ENCODE data around the gene POLG.
A peak's percentile ranks its signal among the peaks of the same experiment; 100 is the strongest.

POLG gene

DNA sequence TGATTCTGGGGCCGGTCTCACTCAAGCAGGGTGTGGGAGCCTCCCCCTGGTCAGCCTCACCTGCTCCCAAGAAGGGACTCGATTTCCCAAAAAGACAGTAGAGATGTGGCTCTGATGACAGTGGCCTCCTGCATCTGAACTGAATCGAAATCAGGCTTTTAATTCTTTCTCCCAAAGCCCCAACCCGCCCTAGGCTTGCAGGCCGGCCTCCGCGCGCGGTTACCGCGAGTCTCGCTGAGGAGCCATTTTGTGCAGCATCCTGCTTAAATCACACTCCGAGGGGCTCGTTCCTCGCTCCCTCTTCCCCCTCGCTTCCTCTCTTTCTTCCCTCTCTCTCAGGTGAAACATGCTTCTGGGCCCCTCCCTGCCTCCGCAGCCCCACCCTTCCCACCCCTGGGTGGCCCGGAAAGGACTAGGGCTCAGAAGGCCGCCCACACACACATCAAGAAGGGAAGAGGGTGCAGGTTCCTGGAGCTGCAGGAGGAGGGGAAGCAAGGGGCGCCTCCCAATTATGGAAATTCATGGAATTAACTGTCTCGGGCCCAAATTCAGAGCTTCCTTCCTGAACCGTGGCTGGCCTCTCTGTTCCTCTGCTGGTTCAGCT is 30.9 kb upstream of the POLG start:
- ATAC-seq (replicated peaks) = no peak
- Mint-ChIP-seq H3K36me3 (ENCODE audit: insufficient read depth) (peaks cover 6% of the 10 kb centered on the region), H3K27me3 (peaks cover 81 to 89% of the 10 kb centered on the region in 2 donors)

DNA sequence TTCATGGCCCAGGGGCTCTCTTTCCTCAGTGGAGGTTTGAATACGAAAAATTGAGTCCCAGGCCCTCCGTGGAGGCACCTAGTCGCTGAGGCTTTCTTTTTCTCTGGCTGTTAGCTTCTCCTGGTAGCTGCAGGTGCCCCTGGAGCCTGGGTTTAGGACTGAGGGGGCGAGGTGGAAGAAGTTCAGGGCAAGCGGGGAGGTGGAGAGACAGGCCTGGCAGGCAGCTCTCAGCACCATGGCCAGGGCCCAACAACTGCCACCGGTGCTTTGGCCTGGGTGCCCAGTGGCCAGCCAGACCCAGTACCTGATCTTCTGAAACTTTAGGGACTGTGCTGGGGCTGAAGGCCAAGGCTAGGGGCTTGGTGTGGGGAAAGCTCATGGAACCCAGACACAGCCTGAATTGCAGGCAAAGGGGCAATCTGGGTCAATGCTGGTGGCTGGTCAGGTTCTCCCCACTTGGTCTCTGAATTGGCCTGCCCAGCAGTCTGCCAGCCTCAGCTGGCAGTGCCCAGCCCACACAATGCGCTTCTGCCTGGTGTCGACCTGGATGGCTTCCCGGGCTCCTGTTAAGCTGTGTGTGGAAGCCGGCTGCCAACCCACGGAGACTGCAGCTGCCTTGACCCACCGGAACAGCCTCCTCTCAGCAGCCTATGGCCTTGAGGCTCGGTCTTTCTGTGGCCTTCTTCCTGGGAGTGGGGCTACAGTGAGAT is 30.3 kb upstream of the POLG start:
- H3K27ac Mint-ChIP-seq = no peak overlapping the region
- H3K4me1 Mint-ChIP-seq (ENCODE audit: low read depth in 2 of 2) = peaks cover 17 to 21% of the 10 kb centered on the region in 2 donors
- DNase-seq (no peak), ATAC-seq (replicated peaks) (no peak)
- H3K27me3 Mint-ChIP-seq = peaks cover 84 to 89% of the 10 kb centered on the region in 2 donors
- H3K36me3 Mint-ChIP-seq (ENCODE audit: insufficient read depth) = peaks cover 9% of the 10 kb centered on the region
- H3K9me3 Mint-ChIP-seq = no peaks in the 10 kb centered on the region
- H3K4me3 Mint-ChIP-seq = no peak overlapping the region

More for the DNA sequence above, 30.9 kb upstream of the POLG start:
- no peak overlapping the region for H3K4me3 Mint-ChIP-seq
- peaks cover 15 to 20% of the 10 kb centered on the region in 2 donors for H3K4me1 Mint-ChIP-seq (ENCODE audit: low read depth in 2 of 2)
- no peak overlapping the region for H3K27ac Mint-ChIP-seq
- DNase-seq = no peak
- no peaks in the 10 kb centered on the region for H3K9me3 Mint-ChIP-seq

DNA sequence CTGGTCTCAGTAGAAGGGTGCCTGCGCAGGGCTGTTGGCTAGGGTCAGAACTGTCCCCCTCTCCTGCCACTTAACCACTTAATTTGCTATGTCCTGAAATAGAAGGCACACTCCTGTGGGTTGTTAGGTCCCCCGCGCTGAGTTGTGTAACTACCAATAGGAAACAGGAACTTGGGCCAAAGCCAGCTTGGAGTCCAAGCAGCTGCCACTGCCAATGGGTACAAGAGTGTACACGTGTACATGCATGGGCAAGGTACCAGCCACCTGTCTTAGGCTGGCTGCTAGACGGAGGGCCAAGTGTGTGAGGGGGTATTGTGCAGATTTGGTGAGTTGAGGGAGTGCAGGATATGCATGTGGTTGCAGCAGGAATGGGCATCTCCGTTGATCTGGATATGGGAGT is 29.7 kb upstream of the POLG start:
- H3K27me3 Mint-ChIP-seq = peaks cover 85 to 89% of the 10 kb centered on the region in 2 donors
- no peak overlapping the region for H3K4me3 Mint-ChIP-seq
- H3K4me1 Mint-ChIP-seq (ENCODE audit: low read depth in 2 of 2) = peaks cover 22 to 24% of the 10 kb centered on the region in 2 donors
- ATAC-seq (replicated peaks) (no peak), DNase-seq (no peak)
- H3K27ac Mint-ChIP-seq = no peak overlapping the region
- H3K36me3 Mint-ChIP-seq (ENCODE audit: insufficient read depth) = peaks cover 13% of the 10 kb centered on the region
- H3K9me3 Mint-ChIP-seq = no peaks in the 10 kb centered on the region

DNA sequence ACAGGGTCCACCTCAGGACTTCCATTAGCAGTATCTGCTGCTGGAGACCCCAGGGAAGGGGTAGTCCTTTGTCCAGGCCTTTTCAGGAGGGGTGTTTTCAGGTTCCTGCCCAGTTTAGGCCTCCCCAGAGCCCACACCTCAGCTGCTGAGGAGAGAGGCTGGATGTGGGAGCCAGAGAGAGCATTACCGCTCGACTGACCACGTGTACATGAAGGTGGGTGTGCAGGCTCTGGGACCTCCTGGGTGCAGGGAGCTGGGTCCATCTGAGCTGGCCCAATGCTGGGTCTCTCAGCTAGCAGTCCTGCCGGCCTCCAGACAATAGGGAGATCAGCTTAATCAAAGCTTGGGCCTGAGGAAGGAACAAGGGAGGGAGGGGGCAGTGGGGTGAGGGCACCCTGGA is 29.1 kb upstream of the POLG start:
- Mint-ChIP-seq H3K27ac (no peak overlapping the region), H3K27me3 (peaks cover 80 to 86% of the 10 kb centered on the region in 2 donors), H3K36me3 (ENCODE audit: insufficient read depth) (peaks cover 15% of the 10 kb centered on the region), H3K4me3 (no peak overlapping the region), H3K4me1 (ENCODE audit: low read depth in 2 of 2) (peaks cover 21 to 24% of the 10 kb centered on the region in 2 donors), H3K9me3 (no peaks in the 10 kb centered on the region)
- DNase-seq = no peak
- ATAC-seq (replicated peaks) = no peak

DNA sequence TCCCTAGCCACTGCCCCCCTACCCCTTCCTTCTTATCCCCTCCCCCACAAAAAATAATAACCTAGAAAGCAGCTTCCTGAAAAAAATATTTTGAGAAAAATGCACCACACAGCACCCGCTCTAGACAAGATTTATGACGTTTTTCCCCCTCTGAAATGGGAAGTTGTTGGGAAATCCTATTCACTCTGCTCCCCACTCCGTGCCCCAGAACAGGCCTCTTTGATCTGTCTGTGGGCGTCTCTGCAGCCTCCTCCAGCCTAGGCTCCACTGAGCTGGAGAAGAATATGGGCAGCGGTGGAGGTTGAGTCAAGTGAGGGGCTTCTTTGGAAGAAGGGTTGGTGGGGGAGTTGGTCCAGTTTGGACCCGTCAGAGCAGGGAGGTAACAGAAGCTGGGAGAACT is 28.5 kb upstream of the POLG start:
- H3K27ac Mint-ChIP-seq = no peak overlapping the region
- ATAC-seq (replicated peaks) = no peak
- no peak for DNase-seq
- H3K9me3 Mint-ChIP-seq = no peaks in the 10 kb centered on the region
- peaks cover 18% of the 10 kb centered on the region for H3K36me3 Mint-ChIP-seq (ENCODE audit: insufficient read depth)
- H3K27me3 Mint-ChIP-seq = peaks cover 75 to 89% of the 10 kb centered on the region in 2 donors
- peaks cover 27 to 29% of the 10 kb centered on the region in 2 donors for H3K4me1 Mint-ChIP-seq (ENCODE audit: low read depth in 2 of 2)
- peak overlapping the region; percentile 36 to 57 for H3K4me3 Mint-ChIP-seq

DNA sequence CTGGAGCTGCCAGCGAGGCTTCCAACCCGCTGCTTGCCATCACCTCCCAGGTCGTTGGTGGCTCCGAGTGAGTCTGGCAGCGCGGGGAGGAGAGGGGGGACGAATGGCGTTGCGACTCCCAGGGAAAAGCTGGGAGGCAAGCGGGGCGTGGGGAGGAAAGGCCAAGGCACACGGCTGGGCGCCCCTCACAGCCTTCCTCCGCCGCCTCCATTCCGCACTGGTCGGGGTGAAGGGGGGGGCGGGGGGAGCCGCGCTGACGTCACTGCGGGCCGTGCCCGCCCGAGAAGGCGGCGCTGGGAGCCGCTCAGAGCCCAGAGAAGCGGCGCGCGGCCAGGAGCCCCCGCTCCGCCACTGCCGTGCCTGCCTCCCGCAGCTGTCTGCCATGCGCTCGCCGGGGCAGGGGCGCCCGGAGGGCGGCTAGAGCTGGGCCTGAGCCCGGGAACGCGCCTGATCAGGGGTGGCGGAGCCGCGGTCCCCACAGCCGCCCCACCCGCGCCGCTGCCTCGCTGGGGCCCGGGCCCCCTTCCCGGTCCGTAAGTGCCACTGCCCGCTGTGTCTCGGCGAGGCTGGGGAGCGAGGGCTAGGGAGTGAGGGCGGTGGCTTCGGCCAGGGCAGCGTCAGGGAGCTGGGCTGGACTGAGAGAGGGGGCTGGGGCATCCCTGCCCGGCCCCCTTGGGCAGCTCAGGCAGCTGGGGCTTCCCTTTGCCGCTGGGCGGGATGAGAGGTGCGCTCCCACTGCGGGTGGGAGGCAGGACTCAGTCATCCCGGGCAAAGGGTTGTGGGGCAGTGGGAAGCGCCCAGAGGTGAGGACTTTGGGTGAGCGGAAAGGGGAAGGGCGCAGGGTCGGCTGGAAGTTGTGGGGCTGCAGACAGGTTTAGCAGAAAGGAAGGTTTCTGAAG is 27.8 kb upstream of the POLG start:
- Mint-ChIP-seq H3K36me3 (ENCODE audit: insufficient read depth) (peaks cover 18% of the 10 kb centered on the region), H3K27ac (no peak overlapping the region), H3K27me3 (peaks cover 77 to 93% of the 10 kb centered on the region in 2 donors), H3K4me1 (ENCODE audit: low read depth in 2 of 2) (peaks cover 27 to 29% of the 10 kb centered on the region in 2 donors), H3K4me3 (peak overlapping the region; percentile 59 to 61), H3K9me3 (no peaks in the 10 kb centered on the region)
- DNase-seq (no peak), ATAC-seq (replicated peaks) (no peak)

DNA sequence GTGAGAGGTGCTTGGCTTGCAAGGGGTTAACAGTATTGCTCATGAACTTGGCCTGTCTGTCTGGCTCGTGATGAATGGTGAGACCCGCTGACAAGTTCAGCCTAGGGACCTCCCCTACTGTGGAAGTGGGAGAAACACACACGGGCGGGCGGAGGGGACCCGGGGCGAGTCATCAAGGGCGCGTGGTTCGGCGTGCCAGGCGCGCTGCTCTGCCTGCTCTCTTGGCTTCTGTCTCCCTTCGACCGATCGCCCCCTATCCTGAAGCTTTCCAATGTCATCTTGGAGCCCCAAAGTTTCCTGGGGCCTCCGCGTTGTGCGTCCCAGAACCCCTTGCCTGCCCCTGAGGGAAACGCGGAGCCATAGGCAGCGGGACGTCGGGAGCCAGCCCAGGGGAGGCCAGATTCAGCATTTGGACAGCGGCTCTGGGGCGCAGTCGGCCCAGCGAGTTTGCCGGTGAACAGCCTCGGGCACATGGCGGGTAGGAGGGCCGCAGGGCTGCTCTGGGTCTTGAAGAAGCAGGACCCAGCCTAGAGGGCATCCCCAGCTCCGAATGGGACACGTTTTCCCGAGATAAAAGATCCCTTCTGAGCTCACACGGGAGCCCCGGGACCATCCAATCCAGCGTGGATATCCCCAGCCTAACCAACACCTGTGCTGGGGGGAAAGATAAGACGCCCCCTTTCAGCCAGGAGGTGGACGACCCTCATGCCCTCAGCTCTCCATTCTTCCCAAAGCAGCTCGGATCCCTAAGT is 27.0 kb upstream of the POLG start:
- ATAC-seq (replicated peaks) = peak; percentile 40
- Mint-ChIP-seq H3K4me1 (ENCODE audit: low read depth in 2 of 2) (peaks cover 23 to 25% of the 10 kb centered on the region in 2 donors), H3K4me3 (peak overlapping the region; percentile 59 to 61)

DNA sequence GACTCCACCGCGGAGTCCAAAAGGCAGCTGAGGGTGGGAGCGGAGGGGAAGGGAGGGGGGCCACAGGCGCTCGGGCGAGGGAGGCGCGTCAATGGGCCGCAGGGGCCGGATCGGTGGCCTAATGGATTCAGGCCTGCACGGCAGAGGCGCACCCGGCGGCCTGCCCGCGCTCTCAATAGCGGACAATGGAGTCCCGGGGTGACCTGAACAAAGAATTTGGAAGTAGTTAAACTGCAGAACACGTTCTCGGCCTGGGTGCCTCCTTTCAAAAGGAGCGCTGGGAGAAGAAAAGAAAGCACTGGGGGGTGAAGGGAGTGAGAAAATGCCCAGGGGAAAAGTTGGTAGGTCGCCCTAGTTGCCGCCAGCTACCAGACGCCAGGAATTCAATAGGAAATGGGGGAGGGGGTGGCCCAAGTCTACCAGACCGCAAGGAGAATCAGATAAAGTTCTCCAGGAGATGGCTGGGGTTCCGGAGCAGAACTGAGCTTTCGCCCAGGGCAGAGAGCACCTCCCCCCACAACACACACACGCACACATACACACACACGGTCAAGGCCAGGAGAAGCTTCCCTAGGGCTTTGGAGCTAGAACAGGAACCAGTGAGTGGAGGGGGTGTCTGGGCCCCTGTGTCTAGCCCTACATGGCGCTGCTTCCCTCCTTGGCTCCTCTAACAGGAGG is 25.8 kb upstream of the POLG start:
- no peak for ATAC-seq (replicated peaks)

More for the DNA sequence above, 27.0 kb upstream of the POLG start:
- Mint-ChIP-seq H3K27ac (no peak overlapping the region), H3K36me3 (ENCODE audit: insufficient read depth) (peaks cover 18% of the 10 kb centered on the region), H3K9me3 (no peaks in the 10 kb centered on the region), H3K27me3 (peaks cover 77 to 93% of the 10 kb centered on the region in 2 donors)
- peak; percentile 55 to 58 (median 55) for DNase-seq

DNA sequence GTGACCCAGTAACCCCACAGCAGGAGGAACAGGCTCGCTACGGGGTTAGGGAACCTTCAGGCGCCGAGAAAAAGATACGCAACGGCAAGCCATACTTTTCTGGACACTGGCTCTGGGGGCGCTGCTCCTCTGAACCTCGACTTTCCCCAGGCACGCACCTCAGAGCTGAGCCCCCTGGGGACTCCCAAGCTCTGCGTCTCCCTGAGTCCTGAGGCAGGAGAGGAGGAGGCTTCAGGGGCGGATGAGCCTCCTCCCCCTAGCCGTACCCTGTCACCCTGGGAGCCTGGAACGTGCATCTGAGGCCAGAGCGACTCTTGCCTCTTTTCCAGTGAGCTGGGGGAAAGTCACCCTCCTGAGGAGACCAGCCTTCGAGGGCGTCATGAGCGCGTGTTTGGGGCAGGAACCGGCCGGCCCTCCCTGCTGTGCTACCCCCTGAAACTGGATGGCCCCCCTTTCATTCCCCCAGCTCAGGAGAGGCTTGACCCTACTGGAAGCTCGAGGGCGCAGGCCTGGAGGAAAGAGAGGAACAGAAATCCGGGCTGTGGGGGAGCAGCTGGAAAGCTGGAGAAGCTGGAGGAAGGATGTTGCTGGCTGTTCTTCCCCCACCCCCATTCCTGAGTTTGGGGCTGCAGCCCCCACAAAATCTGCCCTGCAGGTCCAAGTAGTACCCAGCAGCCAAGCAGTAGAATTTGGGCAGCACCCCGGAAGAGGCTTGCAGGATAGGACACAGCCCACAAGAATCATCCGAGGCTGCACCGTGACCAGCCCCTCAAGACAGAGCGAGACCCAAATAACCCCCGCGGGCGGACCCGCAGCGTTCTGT is 25.1 kb upstream of the POLG start:
- peak overlapping the region; percentile 78 for H3K4me3 Mint-ChIP-seq
- no peak for ATAC-seq (replicated peaks)
- peaks cover 25% of the 10 kb centered on the region in 2 donors for H3K4me1 Mint-ChIP-seq (ENCODE audit: low read depth in 2 of 2)
- no peaks in the 10 kb centered on the region for H3K9me3 Mint-ChIP-seq
- no peak for DNase-seq
- no peak overlapping the region for H3K27ac Mint-ChIP-seq
- H3K36me3 Mint-ChIP-seq (ENCODE audit: insufficient read depth) = peaks cover 18% of the 10 kb centered on the region
- peaks cover 75 to 93% of the 10 kb centered on the region in 2 donors for H3K27me3 Mint-ChIP-seq

More for the DNA sequence above, 25.8 kb upstream of the POLG start:
- no peak for DNase-seq
- Mint-ChIP-seq H3K4me1 (ENCODE audit: low read depth in 2 of 2) (peaks cover 25% of the 10 kb centered on the region in 2 donors), H3K9me3 (no peaks in the 10 kb centered on the region), H3K36me3 (ENCODE audit: insufficient read depth) (peaks cover 18% of the 10 kb centered on the region), H3K27ac (no peak overlapping the region), H3K27me3 (peaks cover 76 to 93% of the 10 kb centered on the region in 2 donors), H3K4me3 (peak overlapping the region in 1 of 2 donors; percentile 59)

DNA sequence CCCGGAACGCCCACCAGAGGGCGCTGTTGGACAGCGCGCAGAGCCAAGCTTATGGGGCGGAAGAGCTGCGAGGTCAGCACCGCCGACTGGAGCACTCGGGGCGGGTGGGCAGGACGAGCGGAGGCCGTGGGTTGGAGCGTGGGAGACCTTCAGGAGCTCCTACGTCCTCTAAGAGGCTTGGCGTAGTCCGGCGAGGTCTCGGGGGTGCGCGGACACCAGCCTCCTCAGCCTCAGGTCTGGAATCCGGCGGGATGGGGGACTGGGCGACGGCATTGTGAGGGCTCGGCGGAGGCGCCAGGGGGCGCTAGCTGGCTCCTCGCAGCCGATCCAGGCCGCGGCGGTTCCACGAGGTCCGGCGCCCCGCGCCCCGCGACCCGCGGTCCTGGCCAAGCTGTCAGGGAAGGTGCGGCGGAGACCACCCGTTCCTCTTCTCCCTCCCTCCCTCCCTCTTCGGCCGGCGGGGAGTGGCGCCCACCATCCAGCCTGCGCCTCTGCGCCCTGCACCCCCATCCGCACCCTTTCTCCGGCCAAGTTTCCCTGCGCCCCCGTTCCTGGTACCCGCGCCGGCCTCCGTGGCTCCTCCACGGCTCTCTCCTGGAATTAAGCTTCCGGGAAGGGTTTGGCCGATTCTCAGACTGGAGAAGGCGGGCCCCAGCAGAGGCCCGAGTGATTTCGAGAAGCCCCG is 24.3 kb upstream of the POLG start:
- peak overlapping the region; percentile 78 for H3K4me3 Mint-ChIP-seq
- peak; percentile 89 for ATAC-seq (replicated peaks)
- H3K27ac Mint-ChIP-seq = peak overlapping the region in 1 of 2 donors; percentile 66

DNA sequence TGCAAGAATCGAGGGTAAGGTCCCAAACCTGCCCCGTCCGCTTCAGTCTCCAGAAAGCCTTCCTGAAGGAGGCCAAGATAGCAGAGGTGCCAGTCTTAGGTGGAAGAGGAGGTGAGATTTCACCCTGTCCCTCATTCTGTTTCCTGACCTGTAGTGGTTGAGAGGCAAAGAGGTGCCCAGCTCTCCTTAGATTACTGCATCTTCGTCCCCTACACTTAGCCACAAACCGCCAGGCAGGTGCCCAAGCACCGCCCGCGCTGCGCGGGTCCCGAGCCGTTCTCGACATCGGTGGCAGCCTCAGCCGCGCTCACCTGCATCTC is 23.8 kb upstream of the POLG start:
- Mint-ChIP-seq H3K4me1 (ENCODE audit: low read depth in 2 of 2) (peaks cover 25% of the 10 kb centered on the region in 2 donors), H3K4me3 (peak overlapping the region; percentile 78), H3K27me3 (peaks cover 74 to 93% of the 10 kb centered on the region in 2 donors), H3K36me3 (ENCODE audit: insufficient read depth) (peaks cover 18% of the 10 kb centered on the region), H3K27ac (peak overlapping the region in 1 of 2 donors; percentile 66), H3K9me3 (no peaks in the 10 kb centered on the region)
- DNase-seq (no peak), ATAC-seq (replicated peaks) (peak; percentile 1)

More for the DNA sequence above, 24.3 kb upstream of the POLG start:
- Mint-ChIP-seq H3K4me1 (ENCODE audit: low read depth in 2 of 2) (peaks cover 25% of the 10 kb centered on the region in 2 donors), H3K36me3 (ENCODE audit: insufficient read depth) (peaks cover 18% of the 10 kb centered on the region), H3K9me3 (no peaks in the 10 kb centered on the region), H3K27me3 (peaks cover 74 to 93% of the 10 kb centered on the region in 2 donors)
- DNase-seq = peak; percentile 79 to 86 (median 85)

Measured in effector memory CD8-positive, alpha-beta T cell (primary cell).